ENCODE data around the gene ARCN1.

The ARCN1 gene

DNA sequence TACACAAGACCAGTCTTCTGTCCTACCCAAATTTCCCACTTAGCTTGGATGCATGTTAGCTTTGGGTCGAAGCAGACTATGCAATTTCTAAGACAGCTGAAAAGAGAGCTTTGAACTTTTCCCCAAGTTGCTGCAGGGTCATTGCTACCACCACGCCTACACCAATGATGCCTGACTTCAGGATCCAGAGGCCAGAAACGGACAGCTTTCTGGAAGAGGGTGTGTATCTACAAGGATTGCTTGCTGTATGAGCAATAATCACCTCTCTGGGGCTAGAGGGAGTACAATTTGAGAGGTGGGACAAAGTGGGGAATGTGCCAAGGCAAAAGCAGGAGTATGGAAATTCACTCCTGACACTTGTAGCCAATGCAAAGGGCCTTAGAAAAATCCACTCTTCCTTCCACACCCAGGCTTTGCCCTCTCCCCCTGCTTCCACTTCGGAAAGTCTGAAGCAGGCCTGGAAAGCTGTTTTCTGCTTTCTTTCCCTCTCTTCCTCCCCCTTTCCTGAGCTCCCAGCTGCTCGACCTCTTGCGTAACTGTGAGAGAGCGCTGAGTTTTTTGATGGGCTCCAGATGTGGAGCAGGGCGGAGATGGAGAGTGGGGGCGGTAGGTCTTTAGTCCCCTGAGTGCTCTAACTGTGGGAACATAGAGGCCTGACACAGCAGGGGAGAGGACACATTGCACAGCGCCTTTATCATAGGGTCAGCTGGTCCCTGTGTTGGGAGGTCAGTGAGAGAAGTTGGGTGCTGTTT, 33.1 kb downstream of the ARCN1 start:
- Mint-ChIP-seq H3K27ac (peak overlapping the region; percentile 95 to 99 (median 95)), H3K36me3 (ENCODE audit: low read depth) (peaks cover 22% of the 10 kb centered on the region), H3K4me3 (peak overlapping the region; percentile 81 to 83 (median 83)), H3K27me3 (ENCODE audit: low read depth) (peaks cover 21% of the 10 kb centered on the region), H3K9me3 (no peaks in the 10 kb centered on the region), H3K4me1 (peaks cover 60% of the 10 kb centered on the region)
- TF ChIP-seq, protein P1, sequence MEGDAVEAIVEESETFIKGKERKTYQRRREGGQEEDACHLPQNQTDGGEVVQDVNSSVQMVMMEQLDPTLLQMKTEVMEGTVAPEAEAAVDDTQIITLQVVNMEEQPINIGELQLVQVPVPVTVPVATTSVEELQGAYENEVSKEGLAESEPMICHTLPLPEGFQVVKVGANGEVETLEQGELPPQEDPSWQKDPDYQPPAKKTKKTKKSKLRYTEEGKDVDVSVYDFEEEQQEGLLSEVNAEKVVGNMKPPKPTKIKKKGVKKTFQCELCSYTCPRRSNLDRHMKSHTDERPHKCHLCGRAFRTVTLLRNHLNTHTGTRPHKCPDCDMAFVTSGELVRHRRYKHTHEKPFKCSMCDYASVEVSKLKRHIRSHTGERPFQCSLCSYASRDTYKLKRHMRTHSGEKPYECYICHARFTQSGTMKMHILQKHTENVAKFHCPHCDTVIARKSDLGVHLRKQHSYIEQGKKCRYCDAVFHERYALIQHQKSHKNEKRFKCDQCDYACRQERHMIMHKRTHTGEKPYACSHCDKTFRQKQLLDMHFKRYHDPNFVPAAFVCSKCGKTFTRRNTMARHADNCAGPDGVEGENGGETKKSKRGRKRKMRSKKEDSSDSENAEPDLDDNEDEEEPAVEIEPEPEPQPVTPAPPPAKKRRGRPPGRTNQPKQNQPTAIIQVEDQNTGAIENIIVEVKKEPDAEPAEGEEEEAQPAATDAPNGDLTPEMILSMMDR (IDR thresholded peaks at IDR 0.05; ENCODE audit: unreplicated experiment in 3 of 3): no peak

DNA sequence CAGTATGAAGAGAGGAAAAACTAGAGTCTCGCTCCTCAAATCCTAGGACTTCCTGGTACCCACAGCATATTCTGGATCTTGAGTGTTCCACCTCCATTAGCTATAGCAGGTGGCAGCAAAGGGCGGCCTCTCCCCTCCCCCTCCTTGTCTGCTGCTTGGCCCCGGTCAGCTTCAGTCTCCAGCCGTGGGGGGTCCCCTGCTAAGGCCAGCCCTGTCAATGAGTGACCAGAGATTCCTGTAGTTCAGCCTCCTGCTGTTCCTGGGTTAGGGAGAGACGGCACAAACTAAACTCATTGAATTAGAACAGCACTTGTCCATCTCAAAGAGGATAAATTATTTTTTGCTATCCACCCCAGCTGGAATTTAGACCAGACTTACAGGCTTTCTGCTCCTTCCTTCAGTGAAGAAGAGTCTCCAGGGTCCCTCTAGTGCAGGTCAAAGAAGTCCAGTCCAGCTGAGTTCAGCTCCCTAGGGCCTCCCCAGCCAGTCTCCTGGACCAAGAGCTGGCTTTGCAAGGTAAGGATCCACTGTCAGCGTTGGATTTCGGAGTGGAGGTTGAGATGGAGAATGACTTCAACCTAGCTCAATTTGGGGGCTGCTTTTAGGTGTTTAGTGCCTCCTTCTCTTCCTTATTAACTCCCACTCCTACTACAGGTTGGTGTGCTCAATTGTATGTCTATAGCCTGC, 34.1 kb downstream of the ARCN1 start:
- Mint-ChIP-seq H3K4me1 (peaks cover 64% of the 10 kb centered on the region), H3K27ac (peak overlapping the region; percentile 95 to 99 (median 95)), H3K27me3 (ENCODE audit: low read depth) (peaks cover 26% of the 10 kb centered on the region), H3K36me3 (ENCODE audit: low read depth) (peaks cover 16% of the 10 kb centered on the region), H3K4me3 (peak overlapping the region; percentile 81 to 83 (median 83)), H3K9me3 (no peaks in the 10 kb centered on the region)
- TF ChIP-seq, protein P1 (IDR thresholded peaks at IDR 0.05; ENCODE audit: unreplicated experiment in 3 of 3): no peak

DNA sequence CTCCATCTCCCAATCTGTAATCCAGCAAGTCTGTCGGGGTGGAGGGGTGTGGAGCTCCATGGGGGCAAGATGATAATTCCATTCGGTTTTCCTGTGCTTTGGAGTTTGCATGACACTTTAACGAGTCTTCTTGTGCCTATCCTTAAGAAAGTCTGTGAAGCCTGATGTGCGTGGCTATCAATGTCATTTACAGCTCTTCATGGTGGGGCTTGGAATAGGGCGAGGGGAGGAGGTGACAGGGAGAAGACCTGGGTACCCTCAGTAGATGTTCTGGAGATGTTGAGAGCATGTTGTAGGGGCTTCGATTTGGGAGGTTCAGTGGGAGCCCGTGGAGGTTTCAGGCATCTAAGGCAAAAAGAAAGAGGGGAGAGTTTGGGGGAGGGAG, 34.6 kb downstream of the ARCN1 start:
- peaks cover 28% of the 10 kb centered on the region for H3K27me3 Mint-ChIP-seq (ENCODE audit: low read depth)
- peak overlapping the region; percentile 81 to 83 (median 83) for H3K4me3 Mint-ChIP-seq
- H3K9me3 Mint-ChIP-seq: no peaks in the 10 kb centered on the region
- H3K4me1 Mint-ChIP-seq: peaks cover 66% of the 10 kb centered on the region
- peak overlapping the region; percentile 95 to 99 (median 95) for H3K27ac Mint-ChIP-seq
- TF ChIP-seq, protein P1 (IDR thresholded peaks at IDR 0.05; ENCODE audit: unreplicated experiment in 3 of 3): no peak
- peaks cover 11% of the 10 kb centered on the region for H3K36me3 Mint-ChIP-seq (ENCODE audit: low read depth)

DNA sequence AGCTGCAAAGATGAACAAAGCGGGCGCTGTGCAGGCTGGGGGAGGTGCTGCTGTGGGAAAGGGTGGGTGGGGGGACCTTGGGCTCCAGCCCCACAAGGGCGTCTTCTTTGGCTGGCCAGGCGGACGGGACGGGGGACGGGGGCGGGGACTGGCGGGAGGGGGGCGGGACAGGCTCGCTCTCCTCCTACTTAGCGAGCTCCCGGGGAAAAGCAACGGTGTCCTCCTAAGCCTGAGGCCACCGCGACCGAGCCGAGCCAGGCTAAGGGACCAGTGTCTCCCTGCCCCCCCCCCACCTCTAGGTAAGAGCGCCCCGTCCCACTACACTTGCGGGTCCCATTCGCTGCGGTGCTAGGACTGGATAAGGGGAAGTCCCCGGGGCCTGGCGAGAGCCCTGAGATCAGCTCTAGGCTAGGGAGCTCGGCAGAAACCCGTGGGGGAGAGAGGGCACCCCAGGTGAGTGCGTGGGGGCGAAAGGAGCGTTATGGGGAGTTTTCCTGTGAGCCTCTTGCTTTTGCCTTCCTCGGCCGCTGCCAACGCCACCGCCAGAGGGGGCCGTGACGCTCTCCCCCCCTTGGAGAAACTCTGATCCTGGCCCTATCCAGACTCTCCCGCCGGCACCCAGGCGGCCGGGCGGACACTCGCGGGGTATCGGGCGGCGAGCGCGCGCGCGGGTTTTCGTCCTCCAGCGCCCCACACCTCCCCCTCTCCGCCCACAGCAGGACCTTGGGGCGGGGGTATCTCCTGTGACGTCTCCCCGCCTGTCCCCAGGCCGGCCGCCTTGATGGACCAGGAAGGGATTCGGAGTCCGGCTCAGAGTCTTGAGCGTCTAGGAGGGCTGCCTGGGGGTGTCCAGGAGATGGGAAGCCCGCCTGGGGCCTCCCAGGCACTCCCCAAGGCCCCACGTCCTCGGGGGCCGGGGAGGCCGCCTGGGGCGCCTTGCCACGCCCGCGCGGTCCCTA, 35.5 kb downstream of the ARCN1 start, which contains the start of gene PHLDB1:
Gene PHLDB1, plus strand, starts transcription at position 215 of the 959 bp plus-strand sequence. CDS start 6,222 bp downstream, outside the sequence.
- Mint-ChIP-seq H3K4me1 (peaks cover 68% of the 10 kb centered on the region), H3K9me3 (no peaks in the 10 kb centered on the region), H3K27ac (peak within 1 kb of the TSS; percentile 95 to 99 (median 95)), H3K27me3 (ENCODE audit: low read depth) (peaks cover 28% of the 10 kb centered on the region), H3K36me3 (ENCODE audit: low read depth) (peaks cover 4% of the 10 kb centered on the region), H3K4me3 (peak within 1 kb of the TSS; percentile 84 to 91 (median 88))
- TF ChIP-seq, protein P1 (IDR thresholded peaks at IDR 0.05; ENCODE audit: unreplicated experiment in 3 of 3): peak; percentile 40 to 54 (median 46)

DNA sequence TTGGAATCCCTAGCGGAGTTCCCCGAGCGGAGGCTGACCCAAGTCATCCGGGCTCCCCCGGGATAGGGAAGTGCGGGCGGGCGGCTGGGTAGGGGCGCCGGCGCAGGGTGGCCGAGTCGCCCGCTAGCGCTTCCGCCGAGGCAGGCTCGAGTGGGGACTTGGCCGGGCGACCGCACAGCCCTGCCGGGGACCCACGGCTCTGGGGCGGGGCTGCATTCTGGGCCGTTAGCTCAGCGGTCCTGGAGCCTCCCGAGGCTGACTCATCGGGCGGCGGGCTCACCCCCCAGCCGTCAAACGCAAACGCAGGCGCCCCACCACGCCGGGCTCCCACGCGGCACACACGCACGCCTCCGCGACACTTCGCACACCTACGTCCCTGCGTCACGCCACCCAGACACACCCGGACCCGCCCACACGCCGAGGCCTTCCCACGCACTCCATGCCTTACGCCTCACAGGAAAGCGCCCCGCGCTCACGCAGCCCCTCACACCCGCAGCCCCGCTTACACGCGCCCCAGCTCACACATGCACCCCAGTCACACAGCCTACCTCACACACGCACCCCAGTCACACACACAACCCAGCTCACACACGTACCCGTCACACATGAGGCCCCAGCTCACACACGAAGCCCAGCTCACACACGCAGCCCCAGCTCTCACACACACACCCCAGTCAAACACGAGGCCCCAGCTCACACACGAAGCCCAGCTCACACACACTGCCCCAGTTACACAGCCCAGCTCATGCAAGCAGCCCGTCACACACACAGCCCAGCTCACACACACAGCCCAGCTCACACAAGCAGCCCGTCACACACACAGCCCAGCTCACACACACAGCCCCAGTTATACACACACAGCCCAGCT, 36.4 kb downstream of the ARCN1 start:
- Mint-ChIP-seq H3K27ac (peak overlapping the region; percentile 83 to 94 (median 92)), H3K36me3 (ENCODE audit: low read depth) (no peaks in the 10 kb centered on the region), H3K27me3 (ENCODE audit: low read depth) (peaks cover 28% of the 10 kb centered on the region), H3K4me3 (peak overlapping the region; percentile 84 to 91 (median 88)), H3K4me1 (peaks cover 65% of the 10 kb centered on the region), H3K9me3 (no peaks in the 10 kb centered on the region)
- TF ChIP-seq, protein P1 (IDR thresholded peaks at IDR 0.05; ENCODE audit: unreplicated experiment in 3 of 3): no peak

All from nephron (organoid).